Fibroblast of lung (primary cell): Measurements from ENCODE around the gene CSF1R.

Source experiments
- CTCF ChIP-seq, 2 donors: IDR thresholded peaks in 1 of 2; conservative IDR thresholded peaks in 1 of 2; 1 replicate in 1 of 2; 2 replicates in 1 of 2; pipeline ENCODE4 v1.5.1; 2011 to 2012; ENCODE audit warnings: low read length in 2 of 2, control low read depth in 1 of 2, inconsistent platforms in 1 of 2, low read depth in 1 of 2, mild to moderate bottlenecking in 1 of 2
- EZH2 ChIP-seq: IDR thresholded peaks from 2 replicates; pipeline ENCODE4 v1.5.1; 2012; ENCODE audit warnings: low read length, control low read depth, mild to moderate bottlenecking; ENCODE audit errors: missing control alignments

DNA sequence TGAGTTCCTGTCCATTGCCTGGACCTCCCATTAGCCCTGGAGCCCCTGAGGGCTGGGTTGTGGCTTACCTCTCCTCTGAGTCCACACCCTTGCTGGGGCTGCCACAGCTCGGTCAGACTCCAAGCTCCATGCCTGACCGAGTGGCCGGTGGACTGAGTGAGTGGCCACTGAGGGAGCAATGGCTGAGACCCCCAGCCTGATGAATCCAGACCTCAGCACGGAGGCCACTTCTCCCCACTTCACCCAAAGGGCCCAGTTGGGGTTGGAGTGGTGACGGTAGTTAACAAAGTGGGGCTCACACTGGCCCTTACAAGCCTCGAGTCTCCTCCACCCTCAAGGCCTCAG is 40.5 kb upstream of the CSF1R start:
- TF ChIP-seq CTCF (conservative IDR thresholded peaks at IDR 0.05 in 1 of 2, IDR thresholded peaks at IDR 0.05 in 1 of 2; ENCODE audit: low read depth in 1 of 2, low read length in 2 of 2) (no peak), EZH2 (no peak)
